ENCODE results near the gene GDF10.

GDF10 gene

DNA sequence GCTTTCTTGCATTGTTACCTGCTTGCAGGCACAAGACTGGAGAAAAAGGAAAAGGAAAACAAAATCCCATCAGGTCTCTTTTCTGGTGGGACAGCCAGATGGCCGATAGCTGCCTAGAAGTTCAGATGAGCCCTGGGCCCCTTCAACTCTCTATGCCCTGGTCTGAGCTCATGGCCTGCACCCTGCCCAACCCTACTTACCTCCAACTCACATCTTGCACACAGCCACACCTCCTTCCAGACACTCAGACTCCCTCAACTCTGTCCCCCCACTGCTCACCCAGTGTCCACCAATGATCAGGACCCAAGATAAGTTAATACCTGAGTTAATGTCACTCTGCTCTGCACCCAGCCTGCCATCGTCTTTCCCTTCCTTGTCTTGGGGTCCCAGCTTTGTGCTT is 59.1 kb downstream of the GDF10 start:
- DNase-seq = no peak

GRCh38 chr10:47359626-47360418 is 59.8 kb downstream of the GDF10 start:
- no peak for DNase-seq

DNA sequence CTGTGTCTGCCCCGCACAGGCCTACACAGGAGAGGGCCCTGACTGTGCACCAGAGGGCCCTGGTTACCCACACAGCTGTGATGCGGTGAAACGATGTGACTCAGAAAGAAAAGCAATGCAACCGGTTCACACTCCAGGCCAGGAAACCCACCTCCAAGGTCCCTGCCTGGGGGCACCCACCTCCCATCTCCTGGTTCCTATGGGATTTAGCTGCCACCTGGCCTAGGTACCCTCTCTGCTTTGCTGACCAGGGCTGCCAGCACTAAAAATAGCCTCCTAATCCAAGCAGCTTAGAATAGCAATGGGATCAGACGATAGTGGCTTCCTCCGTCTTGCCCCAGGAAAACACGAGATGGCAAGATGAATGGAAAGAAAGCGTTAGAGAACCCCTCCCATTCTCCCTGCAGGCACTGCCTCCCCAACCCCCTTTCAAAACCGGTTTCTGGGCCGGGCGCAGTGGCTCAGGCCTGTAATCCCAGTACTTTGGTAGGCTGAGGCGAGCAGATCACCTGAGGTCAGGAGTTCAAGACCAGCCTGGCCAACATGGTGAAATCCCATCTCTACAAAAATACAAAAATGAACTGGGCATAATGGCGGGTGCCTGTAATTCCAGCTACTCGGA is 60.5 kb downstream of the GDF10 start:
- no peak for DNase-seq

DNA sequence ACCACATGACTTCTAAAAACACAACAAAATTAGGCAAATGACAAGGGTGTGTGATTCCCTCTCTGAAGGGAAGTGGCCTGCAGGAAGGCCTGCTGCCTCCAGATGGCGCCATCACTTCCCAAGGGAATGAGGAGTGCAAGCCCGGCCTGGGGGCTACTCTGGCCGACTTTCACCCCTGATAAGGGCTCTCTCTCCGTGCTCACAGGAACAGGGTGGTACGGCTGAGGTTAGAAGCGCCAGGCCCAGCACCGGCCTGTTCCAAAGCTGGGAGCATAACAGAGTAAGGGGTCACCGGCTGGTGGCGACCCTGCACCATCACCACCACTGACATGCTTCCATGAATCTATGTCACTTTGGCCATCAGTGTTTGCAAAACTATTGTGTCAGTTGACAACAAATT is 61.3 kb downstream of the GDF10 start:
- no peak for DNase-seq

- no peak for DNase-seq
Observed at GRCh38 chr10:47362199-47362598, 62.2 kb downstream of the GDF10 start.
